H1 (cell line): ENCODE measurements around the gene CCSER2. TPM values are rescaled to one million over a fixed set of nuclear protein-coding genes. Genes with fewer than 3 reads are reported as not detected.

Experiments used
- CTCF ChIA-PET: fragments of 300-600 bp; sonication (Branson Sonifier 250); formaldehyde crosslinking; loops from one replicate; lab custom pipeline; 2021; ENCODE audit not compliant: partially characterized antibody; lab: Charles Lee
- POLR2A ChIA-PET: fragments of 300-600 bp; sonication (Branson Sonifier 250); formaldehyde crosslinking; loops from one replicate; lab custom pipeline; 2021; ENCODE audit warnings: inconsistent platforms; ENCODE audit not compliant: partially characterized antibody; lab: Charles Lee
- DNase-seq, 2 experiments: peaks; one replicate each; pipeline versions ENCODE4 v3.0.0 to v3.0.0-alpha.2; 2010 to 2022; ENCODE audit warnings: low spot score in 2 of 2, low read depth in 1 of 2, mixed read lengths in 1 of 2
- FAIRE-seq: peaks from 2 replicates; lab custom pipeline; 2011; peaks lifted over from hg19 to GRCh38; lab: Jason Lieb, UNC
- H2AFZ ChIP-seq: 2 replicates; pipeline ENCODE4 v1.8.1; 2012; ENCODE audit warnings: low read length, inconsistent platforms
- H2AK5ac ChIP-seq: 2 replicates; pipeline ENCODE4 v1.6.1; 2013; ENCODE audit warnings: low read depth, low read length
- H2BK120ac ChIP-seq: replicated peaks from 2 replicates; pipeline ENCODE3; 2013; ENCODE audit warnings: low read depth, low read length, inconsistent platforms
- H2BK12ac ChIP-seq: 2 replicates; pipeline ENCODE4 v1.6.1; 2013; ENCODE audit warnings: low read depth, low read length
- H2BK15ac ChIP-seq: 2 replicates; pipeline ENCODE4 v1.6.1; 2013; ENCODE audit warnings: low read length
- H2BK20ac ChIP-seq: 2 replicates; pipeline ENCODE4 v1.6.1; 2013; ENCODE audit warnings: low read length
- H2BK5ac ChIP-seq: 2 replicates; pipeline ENCODE4 v1.6.1; 2013; ENCODE audit warnings: low read depth, low read length
- H3K14ac ChIP-seq: 2 replicates; pipeline ENCODE4 v1.6.1; 2013; ENCODE audit warnings: inconsistent platforms; ENCODE audit not compliant: insufficient read length
- H3K18ac ChIP-seq: 2 replicates; pipeline ENCODE4 v1.6.1; 2013; ENCODE audit warnings: low read length; ENCODE audit errors: extremely low read depth
- H3K23ac ChIP-seq: 2 replicates; pipeline ENCODE4 v1.6.1; 2013; ENCODE audit warnings: inconsistent platforms; ENCODE audit not compliant: insufficient read length
- H3K23me2 ChIP-seq: 2 replicates; pipeline ENCODE4 v1.6.1; 2013; ENCODE audit warnings: low read depth, low read length
- H3K27ac ChIP-seq: 2 replicates; pipeline ENCODE4 v1.6.1; 2011; ENCODE audit warnings: low read depth, low read length, inconsistent platforms
- H3K27me3 ChIP-seq, 4 experiments: replicated peaks in 1 of 4; 1 replicate in 1 of 4; 2 replicates in 3 of 4; pipeline versions ENCODE4 v1.6.1 to v1.8.1; 2011 to 2013; ENCODE audit warnings: low read length in 3 of 4, mild to moderate bottlenecking in 3 of 4, inconsistent platforms in 2 of 4, mixed read lengths in 2 of 4, moderate library complexity in 1 of 4; ENCODE audit not compliant: control insufficient read depth in 3 of 4, insufficient read depth in 3 of 4; ENCODE audit errors: extremely low read depth in 1 of 4
- H3K36me3 ChIP-seq, 4 experiments: 2 replicates each; pipeline versions ENCODE4 v1.6.1 to v1.8.1; 2011 to 2013; ENCODE audit warnings: mild to moderate bottlenecking in 4 of 4, low read length in 3 of 4, moderate library complexity in 2 of 4, control low read depth in 1 of 4, inconsistent platforms in 1 of 4; ENCODE audit not compliant: insufficient read depth in 4 of 4, control insufficient read depth in 2 of 4
- H3K4ac ChIP-seq: replicated peaks from 2 replicates; pipeline ENCODE3; 2013; ENCODE audit warnings: low read length, low read depth, mixed read lengths, inconsistent platforms; ENCODE audit not compliant: insufficient read length
- H3K4me1 ChIP-seq, 4 experiments: replicated peaks in 1 of 4; 1 replicate in 1 of 4; 2 replicates in 3 of 4; pipeline versions ENCODE4 v1.6.1 to v1.8.1; 2011 to 2013; ENCODE audit warnings: low read length in 3 of 4, inconsistent platforms in 2 of 4, mixed read lengths in 1 of 4; ENCODE audit not compliant: insufficient read depth in 4 of 4, control insufficient read depth in 3 of 4
- H3K4me2 ChIP-seq, 2 experiments: 2 replicates each; pipeline versions ENCODE4 v1.6.1 to v1.8.1; 2011 to 2013; ENCODE audit warnings: low read depth in 2 of 2, low read length in 2 of 2, control low read depth in 1 of 2, inconsistent platforms in 1 of 2, mild to moderate bottlenecking in 1 of 2; ENCODE audit not compliant: insufficient read depth in 1 of 2
- H3K4me3 ChIP-seq, 4 experiments: fragments of 200-600, 300-600 bp in 1 of 4; sonication (generic), shearing (Covaris generic), sonication (Bioruptor Twin) in 1 of 4; 2 replicates each; pipeline versions ENCODE4 v1.5.1 to v1.8.1; 2011 to 2016; ENCODE audit warnings: low read length in 4 of 4, low read depth in 3 of 4, control low read depth in 2 of 4, inconsistent platforms in 2 of 4, mild to moderate bottlenecking in 2 of 4, mixed read lengths in 1 of 4, moderate library complexity in 1 of 4; ENCODE audit not compliant: insufficient read depth in 2 of 4; ENCODE audit errors: extremely low read depth in 1 of 4
- H3K56ac ChIP-seq: replicated peaks from 2 replicates; pipeline ENCODE3; 2013; ENCODE audit warnings: low read depth, mild to moderate bottlenecking, mixed read lengths, low read length, inconsistent platforms; ENCODE audit not compliant: insufficient read length
- H3K79me1 ChIP-seq: 2 replicates; pipeline ENCODE4 v1.6.1; 2013; ENCODE audit warnings: low read depth, low read length, control low read depth
- H3K79me2 ChIP-seq, 2 experiments: 2 replicates each; pipeline versions ENCODE4 v1.6.1 to v1.8.1; 2012 to 2013; ENCODE audit warnings: low read length in 2 of 2, mild to moderate bottlenecking in 2 of 2, inconsistent platforms in 1 of 2; ENCODE audit not compliant: insufficient read depth in 2 of 2, control insufficient read depth in 1 of 2
- H3K9ac ChIP-seq, 4 experiments: replicated peaks in 1 of 4; 1 replicate in 1 of 4; 2 replicates in 3 of 4; pipeline versions ENCODE4 v1.6.1 to v1.8.1; 2011 to 2013; ENCODE audit warnings: low read depth in 3 of 4, low read length in 3 of 4, control low read depth in 2 of 4, mild to moderate bottlenecking in 2 of 4, moderate library complexity in 2 of 4, inconsistent platforms in 1 of 4; ENCODE audit errors: extremely low read depth in 1 of 4
- H3K9me3 ChIP-seq, 2 experiments: 2 replicates each; pipeline versions ENCODE4 v1.6.1 to v1.8.1; 2012 to 2013; ENCODE audit warnings: mild to moderate bottlenecking in 2 of 2, moderate library complexity in 2 of 2, control low read depth in 1 of 2, inconsistent platforms in 1 of 2, low read depth in 1 of 2, low read length in 1 of 2, mixed read lengths in 1 of 2; ENCODE audit not compliant: insufficient read depth in 2 of 2
- H4K20me1 ChIP-seq, 2 experiments: replicated peaks in 1 of 2; 2 replicates each; pipeline versions ENCODE3 to v1.8.1; 2011 to 2013; ENCODE audit warnings: inconsistent platforms in 2 of 2, low read length in 2 of 2, mild to moderate bottlenecking in 1 of 2; ENCODE audit not compliant: insufficient read depth in 2 of 2, control insufficient read depth in 1 of 2
- H4K5ac ChIP-seq: 2 replicates; pipeline ENCODE4 v1.6.1; 2013; ENCODE audit warnings: low read length, low read depth, mixed read lengths, inconsistent platforms; ENCODE audit not compliant: insufficient read length
- H4K8ac ChIP-seq: 2 replicates; pipeline ENCODE4 v1.8.0; 2013; ENCODE audit warnings: mild to moderate bottlenecking, moderate library complexity, low read length, inconsistent platforms; ENCODE audit not compliant: insufficient read depth; ENCODE audit errors: extremely low read depth
- H4K91ac ChIP-seq: replicated peaks from 2 replicates; pipeline ENCODE3; 2013; ENCODE audit warnings: low read length, mixed read lengths, inconsistent platforms; ENCODE audit not compliant: insufficient read length
- CEBPB ChIP-seq: IDR thresholded peaks from 2 replicates; pipeline ENCODE4 v1.6.1; 2012; ENCODE audit warnings: low read depth, low read length
- CHD2 ChIP-seq: IDR thresholded peaks from 2 replicates; pipeline ENCODE4 v1.6.1; 2012; ENCODE audit warnings: low read length, improper control_type of control experiment
- CREB1 ChIP-seq: IDR thresholded peaks from 2 replicates; pipeline ENCODE4 v1.6.1; 2012; ENCODE audit warnings: inconsistent platforms
- CTBP2 ChIP-seq: IDR thresholded peaks from 2 replicates; pipeline ENCODE4 v1.7.0; 2011; ENCODE audit warnings: borderline replicate concordance, mild to moderate bottlenecking, moderate library complexity, mixed read lengths, low read length; ENCODE audit not compliant: insufficient read depth, insufficient read length
- E2F6 ChIP-seq: IDR thresholded peaks from 2 replicates; pipeline ENCODE4 v1.6.1; 2012; ENCODE audit warnings: inconsistent platforms
- FOSL1 ChIP-seq: IDR thresholded peaks from 2 replicates; pipeline ENCODE4 v1.6.1; 2011; ENCODE audit warnings: mild to moderate bottlenecking, low read depth, low read length, moderate library complexity; ENCODE audit not compliant: insufficient read depth
- HDAC2 ChIP-seq, 2 experiments: fragments of 300-600 bp in 1 of 2; sonication (generic) in 1 of 2; IDR thresholded peaks; 2 replicates each; pipeline ENCODE4 v1.6.1; 2011 to 2012; ENCODE audit warnings: low read depth in 2 of 2, low read length in 2 of 2, mild to moderate bottlenecking in 2 of 2, moderate library complexity in 2 of 2, borderline replicate concordance in 1 of 2, inconsistent platforms in 1 of 2
- HDAC6 ChIP-seq: IDR thresholded peaks from one replicate; pipeline ENCODE4 v1.7.1; 2012; ENCODE audit warnings: low read depth, mild to moderate bottlenecking, inconsistent platforms, low read length, moderate library complexity
- JUN ChIP-seq: IDR thresholded peaks from 2 replicates; pipeline ENCODE4 v1.6.1; 2011; ENCODE audit warnings: low read depth, mild to moderate bottlenecking, improper control_type of control experiment, low read length
- MAX ChIP-seq: IDR thresholded peaks from 2 replicates; pipeline ENCODE4 v1.6.1; 2012; ENCODE audit warnings: inconsistent platforms
- POLR2AphosphoS5 ChIP-seq: IDR thresholded peaks from 2 replicates; pipeline ENCODE4 v1.6.1; 2011; ENCODE audit warnings: low read depth, low read length
- RBBP5 ChIP-seq: IDR thresholded peaks from 2 replicates; pipeline ENCODE4 v1.7.1; 2012; ENCODE audit warnings: low read depth, mild to moderate bottlenecking, inconsistent platforms, low read length, moderate library complexity, borderline replicate concordance
- TEAD4 ChIP-seq: IDR thresholded peaks from 2 replicates; pipeline ENCODE4 v1.6.1; 2012; ENCODE audit warnings: low read depth, low read length, inconsistent platforms, mixed read lengths
- ZNF274 ChIP-seq: IDR thresholded peaks from 2 replicates; pipeline ENCODE4 v1.7.0; 2012; ENCODE audit warnings: low read length, borderline replicate concordance; ENCODE audit errors: extremely low read depth
- WGBS, 2 experiments: shearing (Covaris generic) in 1 of 2; methylation state at CpG; one replicate each; pipeline versions ENCODE4 v1.1.6 to v1.1.7; 2013 to 2015; ENCODE audit warnings: low lambda C conversion rate in 2 of 2, mixed read lengths in 2 of 2, inconsistent platforms in 1 of 2, low coverage in 1 of 2, missing lambda C conversion rate in 1 of 2; ENCODE audit not compliant: insufficient replicate concordance in 2 of 2, insufficient coverage in 1 of 2, insufficient read length in 1 of 2; ENCODE audit errors: extremely low coverage in 1 of 2, missing lambda C conversion rate in 1 of 2; 5-methylcytosine and 5-hydroxymethylcytosine counted together
- polyA plus RNA-seq, 7 experiments: library from polyadenylated mRNA; depleted of rRNA in 3 of 7; stranded (reverse) in 5 of 7; unstranded in 2 of 7; fragments of >200 nt in 5 of 7; fragments of 200-250 nt in 2 of 7; gene quantifications; 1 replicate in 5 of 7; 2 replicates in 1 of 7; 4 replicates in 1 of 7; pipeline versions ENCODE4 v1.2.1 to v1.2.3, GENCODE V29; 2011 to 2013; ENCODE audit warnings: missing spikeins in 2 of 7, mixed read lengths in 2 of 7
- total RNA-seq: library from RNA; stranded (reverse); fragmentation: NEBNext Ultra II Directional; extraction: Animal tissue kit (Norgen Biotek cat#: 25700); gene quantifications from 2 replicates; pipeline ENCODE4 v1.2.1, GENCODE V29; 2021

CCSER2 gene
- total and polyA plus RNA-seq, 2 of the 8 experiments (the other 6 are each of a cell fraction or from before 2014, with no cell fraction given): 6.9 to 30.5 TPM

- H3K18ac ChIP-seq: no peak overlapping the region
- H3K14ac ChIP-seq: no peak overlapping the region
- no peak overlapping the region for H3K27ac ChIP-seq
- no peak overlapping the region for H4K8ac ChIP-seq
- H3K79me2 ChIP-seq: peaks cover 0 to 8% of the 10 kb centered on the region in 2 experiments; a peak in 1 of 4 replicates
- no peaks in the 10 kb centered on the region; the same call in 1 of the 2 replicates for H3K23me2 ChIP-seq
- no peak overlapping the region for H4K91ac ChIP-seq
- no peak overlapping the region for H3K56ac ChIP-seq
- no peak overlapping the region for H3K4ac ChIP-seq
- no peaks in the 10 kb centered on the region for H3K36me3 ChIP-seq
- no peak overlapping the region for H2BK120ac ChIP-seq
- no peaks in the 10 kb centered on the region for H3K79me1 ChIP-seq
- DNase-seq (no peak), FAIRE-seq (no peak)
- no peak overlapping the region for H2BK12ac ChIP-seq
- H2BK15ac ChIP-seq: no peak overlapping the region
- 94% methylated on average over 2 of the region's 2 CpGs; no CpG with 5 or more reads in 1 of the 2 experiments for WGBS, 2 experiments
- no peak overlapping the region for H2BK20ac ChIP-seq
- ChIA-PET POLR2A (no interaction called here), CTCF (interaction anchor here (0.7 to 2.3 kb wide), 10 partner anchors 11 to 1096 kb away, joined by 3 to 14 read pairs (median 4); no protein-coding TSS in a partner anchor)
- peaks cover 0 to 2% of the 10 kb centered on the region in 2 experiments for H4K20me1 ChIP-seq
- no peaks in the 10 kb centered on the region for H3K9me3 ChIP-seq
- H3K4me3 ChIP-seq: no peak overlapping the region
- no peak overlapping the region for H2BK5ac ChIP-seq
- no peak overlapping the region for H4K5ac ChIP-seq
- peaks cover 0 to 3% (median 1%) of the 10 kb centered on the region in 4 experiments; a peak in 2 of 7 replicates for H3K4me1 ChIP-seq
- no peak overlapping the region for H3K23ac ChIP-seq
- no peak overlapping the region for H2AK5ac ChIP-seq
- no peak overlapping the region for H3K9ac ChIP-seq
- no peaks in the 10 kb centered on the region for H3K27me3 ChIP-seq
- no peak overlapping the region for H2AFZ ChIP-seq
- H3K4me2 ChIP-seq: no peak overlapping the region
- no peak for TF ChIP-seq MAX
- TF ChIP-seq HDAC6: no peak
- TF ChIP-seq CREB1: no peak
- TF ChIP-seq E2F6: no peak
- no peak for TF ChIP-seq CHD2
- no peak for TF ChIP-seq FOSL1
- no peak for TF ChIP-seq CTBP2
- TF ChIP-seq CEBPB: no peak
- no peak for TF ChIP-seq JUN
- no peak for TF ChIP-seq ZNF274
- no peak for TF ChIP-seq POLR2AphosphoS5
- TF ChIP-seq RBBP5: no peak
- no peak for TF ChIP-seq HDAC2 (IDR thresholded peaks at IDR 0.05; ENCODE audit: borderline replicate concordance in 1 of 2, low read depth in 2 of 2, low read length in 2 of 2)
- TF ChIP-seq TEAD4: no peak
Measured at GRCh38 chr10:84428711-84429110, 100.3 kb downstream of the CCSER2 start.
